Thymus (tissue), 11 donors: ENCODE results near the gene TSKU. TPM values are rescaled to one million over a fixed set of nuclear protein-coding genes. Genes with fewer than 3 reads are reported as not detected.

Source experiments
- DNase-seq, 9 donors: peaks; one replicate each; pipeline ENCODE4 v3.0.0-alpha.2; 2013; ENCODE audit warnings: low spot score in 9 of 9, low read depth in 6 of 9, missing footprints in 1 of 9
- H3K27ac ChIP-seq, 2 donors: one replicate each; pipeline ENCODE4 v1.5.1; 2013; ENCODE audit warnings: control low read depth in 1 of 2, low read depth in 1 of 2, low read length in 1 of 2, mild to moderate bottlenecking in 1 of 2, moderate library complexity in 1 of 2
- H3K27me3 ChIP-seq, 2 donors: one replicate each; pipeline ENCODE4 v1.5.1; 2013; ENCODE audit warnings: low read length in 1 of 2; ENCODE audit not compliant: control insufficient read depth in 2 of 2, insufficient read depth in 1 of 2
- H3K36me3 ChIP-seq, 2 donors: one replicate each; pipeline ENCODE4 v1.5.1; 2013; ENCODE audit warnings: low read length in 1 of 2, mild to moderate bottlenecking in 1 of 2, moderate library complexity in 1 of 2; ENCODE audit not compliant: control insufficient read depth in 2 of 2, insufficient read depth in 2 of 2
- H3K4me1 ChIP-seq, 2 donors: one replicate each; pipeline ENCODE4 v1.5.1; 2013; ENCODE audit warnings: low read length in 2 of 2; ENCODE audit not compliant: control insufficient read depth in 2 of 2, insufficient read depth in 2 of 2
- H3K4me3 ChIP-seq, 2 donors: one replicate each; pipeline ENCODE4 v1.5.1; 2013; ENCODE audit warnings: low read length in 2 of 2, control low read depth in 1 of 2, mild to moderate bottlenecking in 1 of 2
- H3K9me3 ChIP-seq, 2 donors: one replicate each; pipeline ENCODE4 v1.5.1; 2013; ENCODE audit warnings: low read length in 1 of 2, mild to moderate bottlenecking in 1 of 2; ENCODE audit not compliant: control insufficient read depth in 2 of 2, insufficient read depth in 1 of 2
- WGBS: extraction: QIAGEN DNeasy Blood & Tissue Kit; methylation state at CpG from one replicate; pipeline ENCODE4 v1.1.7; 2013; 5-methylcytosine and 5-hydroxymethylcytosine counted together
- polyA plus RNA-seq: library from polyadenylated mRNA; stranded (reverse); fragments of 200-250 nt; gene quantifications from one replicate; pipeline ENCODE4 v1.2.3, GENCODE V29; 2013
- total RNA-seq: library from RNA; stranded (reverse); fragments of 120-200 nt; gene quantifications from one replicate; pipeline ENCODE4 v1.2.4, GENCODE V29; 2013
- donor health status: healthy.

TSKU gene
- total and polyA plus RNA-seq, 2 donors, result 2.9 to 11.8 TPM

DNA sequence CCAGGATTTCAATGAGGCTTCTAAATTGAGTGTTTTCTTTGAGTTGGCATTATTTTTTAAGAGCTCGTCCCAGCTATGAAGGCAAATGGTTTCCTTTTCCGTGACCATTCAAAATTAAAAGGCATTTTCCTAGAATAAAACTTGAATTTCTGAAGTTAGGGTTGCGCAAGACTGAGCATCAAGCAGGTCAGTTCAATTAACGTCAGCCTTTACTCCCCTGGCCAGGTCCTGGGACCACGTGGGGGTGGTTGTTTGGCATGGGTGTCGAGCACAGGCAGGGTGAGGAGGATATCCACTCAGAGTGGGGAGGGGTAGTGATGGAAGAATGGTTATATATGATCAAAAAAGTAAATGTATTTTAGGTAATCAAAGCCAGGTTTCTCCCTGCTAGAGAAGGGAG is 43.4 kb upstream of the TSKU start:
- 86% methylated on average over 6 of the region's 6 CpGs for WGBS
- peaks cover 0 to 2% of the 10 kb centered on the region in 2 donors for H3K4me1 ChIP-seq
- H3K4me3 ChIP-seq, result no peak overlapping the region
- DNase-seq, result no peak
- no peaks in the 10 kb centered on the region for H3K36me3 ChIP-seq
- peaks cover 0 to 5% of the 10 kb centered on the region in 2 donors for H3K27me3 ChIP-seq
- H3K27ac ChIP-seq, result no peak overlapping the region
- H3K9me3 ChIP-seq, result no peaks in the 10 kb centered on the region

DNA sequence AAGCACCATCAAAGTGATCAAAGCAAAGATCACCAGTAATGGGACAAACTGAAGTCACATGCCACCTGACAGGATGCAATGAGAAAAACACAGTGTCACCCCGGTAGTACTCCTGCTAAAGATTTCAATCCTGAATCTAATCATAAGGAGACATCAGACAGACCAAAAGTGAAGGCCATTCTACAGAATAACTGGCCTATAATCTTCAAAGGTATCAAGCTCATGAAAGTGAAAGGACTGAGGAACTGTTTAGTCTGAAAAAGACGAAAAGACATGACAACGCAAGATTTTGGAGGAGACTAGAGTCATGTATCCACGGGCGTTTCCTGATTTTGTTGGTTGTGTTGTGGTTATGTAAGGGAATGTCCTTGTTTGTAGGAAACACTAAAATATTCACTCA is 42.4 kb upstream of the TSKU start:
- 83% methylated on average over 5 of the region's 5 CpGs for WGBS
- Histone ChIP-seq H3K36me3 (no peaks in the 10 kb centered on the region), H3K27me3 (peaks cover 0 to 5% of the 10 kb centered on the region in 2 donors), H3K4me3 (no peak overlapping the region), H3K9me3 (no peaks in the 10 kb centered on the region), H3K4me1 (peaks cover 0 to 2% of the 10 kb centered on the region in 2 donors), H3K27ac (no peak overlapping the region)
- DNase-seq, result no peak

DNA sequence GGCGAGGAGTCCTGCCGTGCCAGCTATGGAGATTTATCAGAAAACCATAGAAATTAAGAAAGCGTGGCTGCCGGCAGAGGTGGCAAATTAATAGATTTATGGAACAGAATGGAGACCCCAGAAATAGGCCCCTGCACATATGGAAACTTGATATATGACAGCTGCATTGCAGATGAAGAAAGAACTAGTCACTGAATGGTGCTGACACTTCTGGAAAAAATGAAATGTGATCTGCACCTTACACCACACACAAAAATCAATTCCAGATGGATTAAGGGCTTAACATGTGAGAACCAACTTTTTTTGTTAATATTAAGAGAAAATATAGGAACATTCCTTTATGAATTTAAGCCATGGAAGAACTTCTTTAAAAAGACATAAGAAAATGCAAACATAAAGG is 40.3 kb upstream of the TSKU start:
- no peak overlapping the region for H3K27ac ChIP-seq
- H3K4me1 ChIP-seq, result peaks cover 0 to 2% of the 10 kb centered on the region in 2 donors
- no peak for DNase-seq
- H3K4me3 ChIP-seq, result no peak overlapping the region
- H3K9me3 ChIP-seq, result no peaks in the 10 kb centered on the region
- H3K36me3 ChIP-seq, result no peaks in the 10 kb centered on the region
- WGBS, result 70% methylated on average over 4 of the region's 4 CpGs
- H3K27me3 ChIP-seq, result peaks cover 0 to 3% of the 10 kb centered on the region in 2 donors

DNA sequence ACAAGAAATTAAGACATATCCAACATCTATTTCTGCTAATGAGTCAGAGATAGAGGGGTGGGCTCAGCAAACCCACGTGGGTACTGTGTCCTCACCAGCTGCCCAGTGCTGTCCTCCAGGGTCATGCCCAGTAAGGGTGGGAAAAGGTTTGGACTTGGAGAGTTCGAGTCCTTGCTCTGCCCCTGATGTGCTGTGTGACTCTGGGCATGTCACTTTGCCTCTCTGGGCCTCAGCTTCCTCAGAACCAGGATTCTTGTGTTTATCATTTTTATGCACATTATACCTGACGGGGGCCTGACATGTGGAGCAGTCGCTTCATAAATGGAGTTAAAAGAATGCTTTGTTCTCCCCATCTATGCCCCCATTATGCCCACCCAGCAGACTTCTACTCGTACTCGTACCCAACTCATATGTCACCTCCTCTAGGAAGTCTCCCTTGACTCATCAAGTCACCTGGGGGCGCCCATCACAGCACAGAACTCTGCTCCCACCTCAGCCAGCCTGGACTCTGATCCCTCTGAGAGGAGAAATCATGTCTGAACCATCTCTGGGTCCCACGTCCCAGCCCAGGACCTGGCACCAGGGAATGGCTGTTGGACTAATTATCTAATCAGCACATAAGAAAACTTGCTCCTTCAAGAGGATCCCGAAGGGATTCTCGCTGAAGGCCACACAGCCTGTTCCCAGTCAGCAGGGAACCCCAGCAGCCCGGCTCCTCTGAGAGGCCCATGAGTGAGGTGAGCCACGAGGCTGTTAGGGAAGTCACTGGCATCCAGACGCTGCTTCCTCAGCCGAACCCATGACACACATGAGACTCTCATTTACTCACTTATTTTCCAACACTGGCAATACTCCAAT is 38.7 kb upstream of the TSKU start:
- no peak for DNase-seq
- no peak overlapping the region for H3K4me3 ChIP-seq
- no peaks in the 10 kb centered on the region for H3K9me3 ChIP-seq
- H3K4me1 ChIP-seq, result peaks cover 0 to 2% of the 10 kb centered on the region in 2 donors
- peaks cover 0 to 5% of the 10 kb centered on the region in 2 donors for H3K27me3 ChIP-seq
- 77% methylated on average over 14 of the region's 14 CpGs for WGBS
- H3K27ac ChIP-seq, result no peak overlapping the region
- no peaks in the 10 kb centered on the region for H3K36me3 ChIP-seq

DNA sequence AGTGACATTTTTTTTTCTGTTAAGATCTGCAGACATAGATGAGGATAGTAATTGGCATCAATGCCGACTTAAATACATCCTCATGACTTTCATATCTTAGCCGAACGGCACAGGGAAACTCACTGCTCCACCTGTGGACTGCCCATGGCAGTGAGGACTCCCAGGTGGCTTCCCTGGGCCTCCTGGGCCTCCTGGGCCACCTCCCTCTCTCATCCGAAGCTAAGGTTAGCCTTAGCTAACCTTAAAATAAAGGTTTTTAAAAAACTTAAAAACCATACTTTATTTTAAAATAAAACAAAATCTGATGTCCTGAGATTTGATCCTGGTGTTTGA is 38.1 kb upstream of the TSKU start:
- H3K9me3 ChIP-seq, result no peaks in the 10 kb centered on the region
- H3K36me3 ChIP-seq, result no peaks in the 10 kb centered on the region
- DNase-seq, result no peak
- no peak overlapping the region for H3K27ac ChIP-seq
- no peak overlapping the region for H3K4me3 ChIP-seq
- peaks cover 0 to 2% of the 10 kb centered on the region in 2 donors for H3K4me1 ChIP-seq
- 93% methylated on average over 4 of the region's 4 CpGs for WGBS
- peaks cover 0 to 2% of the 10 kb centered on the region in 2 donors for H3K27me3 ChIP-seq

DNA sequence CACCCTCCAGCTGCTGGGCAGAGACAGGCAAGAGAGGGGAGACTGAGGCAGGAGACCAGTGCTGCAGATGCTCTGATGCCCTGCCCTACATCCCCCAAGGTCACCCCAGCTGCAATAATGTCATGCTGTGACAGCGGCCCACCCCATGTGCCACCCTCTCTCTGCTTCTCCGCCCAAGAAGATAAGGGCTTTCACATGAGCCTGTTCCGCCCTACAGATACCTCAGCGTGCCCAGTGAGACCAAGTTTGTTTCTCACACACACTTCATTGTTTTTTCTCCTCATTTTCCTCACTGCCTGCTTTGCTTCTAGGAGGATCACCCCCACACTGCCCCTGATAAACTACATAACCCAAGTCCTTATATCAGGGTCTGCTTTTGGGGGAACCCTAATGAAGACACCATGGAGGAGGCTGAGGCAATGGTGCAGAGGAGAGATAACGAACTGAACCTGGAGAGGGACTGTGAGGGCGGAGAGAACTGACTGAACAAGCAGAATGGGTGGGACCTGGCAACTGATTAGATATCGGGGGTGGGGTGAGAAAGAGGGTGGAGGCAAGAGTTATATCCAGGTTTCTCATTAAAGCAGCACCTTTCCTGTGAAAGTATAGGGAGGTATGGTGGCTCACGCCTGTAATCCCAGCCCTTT is 37.5 kb upstream of the TSKU start:
- Histone ChIP-seq H3K9me3 (no peaks in the 10 kb centered on the region), H3K4me1 (peaks cover 0 to 2% of the 10 kb centered on the region in 2 donors), H3K4me3 (no peak overlapping the region), H3K27ac (no peak overlapping the region), H3K27me3 (peaks cover 0 to 2% of the 10 kb centered on the region in 2 donors), H3K36me3 (no peaks in the 10 kb centered on the region)
- 94% methylated on average over 8 of the region's 8 CpGs for WGBS
- DNase-seq, result no peak

DNA sequence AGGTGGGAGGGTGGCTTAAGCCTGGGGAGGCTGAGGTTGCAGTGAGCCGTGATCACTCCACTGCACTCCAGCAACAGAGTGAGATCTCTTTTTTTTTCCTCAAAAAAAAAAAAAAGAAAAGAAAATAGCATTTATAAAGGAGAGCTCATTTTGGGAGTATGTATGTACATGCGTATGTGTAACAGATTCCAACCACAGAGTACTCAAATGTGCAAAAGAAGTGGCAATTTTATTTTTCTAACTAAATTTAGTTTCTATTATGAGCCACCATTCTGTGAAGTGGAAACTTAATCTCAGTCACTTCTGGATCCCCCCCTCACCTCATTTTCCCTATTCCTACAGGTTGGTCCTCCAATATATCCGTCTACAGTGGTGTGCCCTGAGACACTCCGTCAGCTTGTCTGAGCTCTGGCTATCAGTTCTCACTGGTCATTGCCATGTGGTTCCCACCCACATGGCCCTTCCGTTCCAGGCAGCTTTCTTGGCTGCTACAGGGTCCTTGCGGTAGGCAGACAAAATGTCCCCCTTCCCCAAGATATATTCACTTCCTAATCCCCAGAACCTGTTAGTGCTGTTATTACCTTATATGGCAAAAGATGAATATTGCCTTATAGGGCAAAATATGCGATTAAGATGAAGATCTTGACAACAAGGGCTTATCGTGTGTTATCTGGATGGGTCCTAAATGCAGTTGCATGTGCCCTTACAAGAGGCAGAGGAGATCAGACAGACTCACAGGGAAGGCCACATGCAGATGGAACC is 35.8 kb upstream of the TSKU start:
- peaks cover 0 to 2% of the 10 kb centered on the region in 2 donors for H3K4me1 ChIP-seq
- H3K4me3 ChIP-seq, result no peak overlapping the region
- no peaks in the 10 kb centered on the region for H3K36me3 ChIP-seq
- 96% methylated on average over 8 of the region's 8 CpGs for WGBS
- peaks cover 0 to 6% of the 10 kb centered on the region in 2 donors for H3K27me3 ChIP-seq
- H3K27ac ChIP-seq, result no peak overlapping the region
- no peaks in the 10 kb centered on the region for H3K9me3 ChIP-seq
- no peak for DNase-seq

DNA sequence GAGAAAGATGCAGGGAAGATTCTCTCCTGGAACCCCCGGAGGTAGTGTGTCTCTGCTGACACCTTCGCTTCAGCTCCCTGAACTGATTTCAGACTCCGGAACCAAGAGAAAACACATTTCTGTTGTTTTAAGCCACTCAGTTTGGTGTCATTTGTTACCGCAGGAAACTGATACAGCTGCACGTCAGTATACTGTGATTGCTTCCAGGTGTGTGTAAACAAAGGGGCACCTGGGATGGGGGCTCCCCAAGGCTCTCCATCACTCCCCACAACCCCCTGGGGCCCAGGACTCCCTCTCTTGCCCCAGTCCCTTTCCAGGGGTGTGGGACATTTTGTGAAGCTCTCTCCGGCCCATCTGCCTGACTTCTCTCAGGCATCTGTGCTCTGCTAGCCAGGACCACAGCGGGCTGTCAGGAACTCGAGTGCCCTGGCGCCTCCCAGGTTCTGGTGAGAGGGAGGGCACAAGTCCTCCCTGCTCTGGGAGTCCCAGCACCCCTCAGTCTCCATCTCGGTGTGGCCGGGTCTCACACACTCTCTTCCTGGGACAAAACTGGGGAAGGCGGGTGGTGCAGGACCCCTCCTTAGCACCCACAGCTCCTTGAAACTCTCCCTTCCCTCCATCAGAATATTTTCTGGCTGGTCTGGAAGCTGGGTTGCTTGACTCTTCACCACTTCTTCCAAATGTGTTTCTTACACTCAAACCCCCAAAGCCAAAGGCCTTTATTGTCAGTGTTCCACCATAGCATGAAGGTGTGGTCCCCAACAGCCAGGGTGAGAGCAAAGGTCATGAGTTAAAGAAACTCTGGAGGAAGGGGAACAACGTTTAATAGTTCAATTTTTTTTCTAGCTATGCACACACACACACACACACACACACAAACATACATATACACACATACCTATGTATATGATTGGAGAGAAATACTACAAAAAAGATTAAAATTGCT is 35.0 kb upstream of the TSKU start:
- H3K9me3 ChIP-seq, result no peaks in the 10 kb centered on the region
- no peak overlapping the region for H3K4me3 ChIP-seq
- peaks cover 0 to 2% of the 10 kb centered on the region in 2 donors for H3K4me1 ChIP-seq
- WGBS, result 91% methylated on average over 13 of the region's 13 CpGs
- H3K36me3 ChIP-seq, result no peaks in the 10 kb centered on the region
- peaks cover 0 to 12% of the 10 kb centered on the region in 2 donors for H3K27me3 ChIP-seq
- H3K27ac ChIP-seq, result no peak overlapping the region
- no peak for DNase-seq
